ENCODE measurements around the gene THRB.

Gene THRB

GRCh38 chr3:24224666-24225384, 269.8 kb downstream of the THRB start:
- DNase-seq (ENCODE audit: low read depth): no peak
- H3K4me3 ChIP-seq (ENCODE audit: low read depth, low read length): no peak overlapping the region
- no peak for TF ChIP-seq MYC (IDR thresholded peaks at IDR 0.05; ENCODE audit: low read depth, low read length)
- TF ChIP-seq, protein P1, sequence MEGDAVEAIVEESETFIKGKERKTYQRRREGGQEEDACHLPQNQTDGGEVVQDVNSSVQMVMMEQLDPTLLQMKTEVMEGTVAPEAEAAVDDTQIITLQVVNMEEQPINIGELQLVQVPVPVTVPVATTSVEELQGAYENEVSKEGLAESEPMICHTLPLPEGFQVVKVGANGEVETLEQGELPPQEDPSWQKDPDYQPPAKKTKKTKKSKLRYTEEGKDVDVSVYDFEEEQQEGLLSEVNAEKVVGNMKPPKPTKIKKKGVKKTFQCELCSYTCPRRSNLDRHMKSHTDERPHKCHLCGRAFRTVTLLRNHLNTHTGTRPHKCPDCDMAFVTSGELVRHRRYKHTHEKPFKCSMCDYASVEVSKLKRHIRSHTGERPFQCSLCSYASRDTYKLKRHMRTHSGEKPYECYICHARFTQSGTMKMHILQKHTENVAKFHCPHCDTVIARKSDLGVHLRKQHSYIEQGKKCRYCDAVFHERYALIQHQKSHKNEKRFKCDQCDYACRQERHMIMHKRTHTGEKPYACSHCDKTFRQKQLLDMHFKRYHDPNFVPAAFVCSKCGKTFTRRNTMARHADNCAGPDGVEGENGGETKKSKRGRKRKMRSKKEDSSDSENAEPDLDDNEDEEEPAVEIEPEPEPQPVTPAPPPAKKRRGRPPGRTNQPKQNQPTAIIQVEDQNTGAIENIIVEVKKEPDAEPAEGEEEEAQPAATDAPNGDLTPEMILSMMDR (IDR thresholded peaks at IDR 0.05; ENCODE audit: low read depth, low read length): no peak
- TF ChIP-seq POLR2A (IDR thresholded peaks at IDR 0.05; ENCODE audit: extremely low read depth, insufficient read length): no peak
- TF ChIP-seq, protein P2, sequence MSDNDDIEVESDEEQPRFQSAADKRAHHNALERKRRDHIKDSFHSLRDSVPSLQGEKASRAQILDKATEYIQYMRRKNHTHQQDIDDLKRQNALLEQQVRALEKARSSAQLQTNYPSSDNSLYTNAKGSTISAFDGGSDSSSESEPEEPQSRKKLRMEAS (IDR thresholded peaks at IDR 0.05; ENCODE audit: low read depth, low read length): no peak

DNA sequence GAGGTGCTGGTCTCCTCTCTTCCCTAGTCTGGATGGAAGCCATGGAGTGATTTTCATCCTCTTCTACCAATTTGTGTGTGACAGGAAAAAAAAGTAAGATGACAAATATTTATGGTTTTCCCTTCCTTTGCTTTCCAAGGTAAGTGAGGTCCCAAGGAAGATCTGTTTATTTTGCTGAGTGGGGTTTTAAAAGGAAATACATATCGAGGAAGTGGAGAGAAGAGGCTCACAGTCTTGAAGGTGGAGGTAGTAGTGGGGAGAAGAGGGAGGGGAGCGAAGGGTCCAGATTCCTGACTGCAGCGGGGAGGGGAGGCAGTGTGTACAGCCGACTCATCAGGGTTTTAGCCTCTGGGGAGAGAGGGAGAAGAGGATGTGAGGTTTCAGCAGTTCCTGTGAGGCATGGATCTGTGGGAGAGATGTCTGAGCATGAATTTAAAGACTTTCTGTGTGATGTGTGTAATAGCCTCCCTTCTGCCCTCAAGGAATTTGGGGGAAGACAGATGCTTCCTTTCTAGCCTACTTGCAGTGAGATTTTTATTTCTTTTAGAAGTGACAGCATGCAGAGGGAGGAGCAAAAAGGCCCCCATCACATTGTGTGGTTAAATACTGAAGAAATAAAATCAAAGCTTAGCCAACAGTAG, 272.4 kb downstream of the THRB start:
- no peak overlapping the region for H3K4me3 ChIP-seq (ENCODE audit: low read depth, low read length)
- no peak for TF ChIP-seq POLR2A (IDR thresholded peaks at IDR 0.05; ENCODE audit: extremely low read depth, insufficient read length)
- TF ChIP-seq, protein P1 (IDR thresholded peaks at IDR 0.05; ENCODE audit: low read depth, low read length): no peak
- DNase-seq (ENCODE audit: low read depth): no peak

GRCh38 chr3:24220859-24221657, 273.6 kb downstream of the THRB start:
- TF ChIP-seq, protein P2 (IDR thresholded peaks at IDR 0.05; ENCODE audit: low read depth, low read length): no peak
- TF ChIP-seq, protein P1 (IDR thresholded peaks at IDR 0.05; ENCODE audit: low read depth, low read length): no peak
- TF ChIP-seq MYC (IDR thresholded peaks at IDR 0.05; ENCODE audit: low read depth, low read length): no peak
- TF ChIP-seq POLR2A (IDR thresholded peaks at IDR 0.05; ENCODE audit: extremely low read depth, insufficient read length): no peak
- H3K4me3 ChIP-seq (ENCODE audit: low read depth, low read length): no peak overlapping the region
- no peak for DNase-seq (ENCODE audit: low read depth)

DNA sequence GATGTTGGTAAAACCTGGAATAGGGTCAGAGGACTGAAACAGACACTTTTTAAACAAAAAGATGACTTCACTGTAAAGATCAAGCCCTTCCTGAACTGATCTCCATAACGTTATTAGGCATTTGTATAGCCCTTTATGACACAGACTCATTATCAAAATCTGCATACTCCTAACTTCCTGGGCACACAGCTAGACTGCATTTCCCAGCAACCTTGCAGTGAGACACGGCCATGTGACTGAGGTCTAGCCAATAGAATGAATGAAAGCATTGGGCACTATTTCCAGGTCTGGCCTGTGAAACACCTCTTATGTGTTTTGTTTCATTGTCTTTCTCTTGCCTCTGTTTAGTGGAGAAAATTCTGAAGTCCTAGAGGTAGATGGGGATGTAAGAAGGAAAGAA, 279.1 kb downstream of the THRB start:
- H3K4me3 ChIP-seq (ENCODE audit: low read depth, low read length): no peak overlapping the region
- TF ChIP-seq, protein P2 (IDR thresholded peaks at IDR 0.05; ENCODE audit: low read depth, low read length): no peak
- TF ChIP-seq MYC (IDR thresholded peaks at IDR 0.05; ENCODE audit: low read depth, low read length) (no peak), POLR2A (IDR thresholded peaks at IDR 0.05; ENCODE audit: extremely low read depth, insufficient read length) (no peak)
- TF ChIP-seq, protein P1 (IDR thresholded peaks at IDR 0.05; ENCODE audit: low read depth, low read length): no peak
- DNase-seq (ENCODE audit: low read depth): no peak

DNA sequence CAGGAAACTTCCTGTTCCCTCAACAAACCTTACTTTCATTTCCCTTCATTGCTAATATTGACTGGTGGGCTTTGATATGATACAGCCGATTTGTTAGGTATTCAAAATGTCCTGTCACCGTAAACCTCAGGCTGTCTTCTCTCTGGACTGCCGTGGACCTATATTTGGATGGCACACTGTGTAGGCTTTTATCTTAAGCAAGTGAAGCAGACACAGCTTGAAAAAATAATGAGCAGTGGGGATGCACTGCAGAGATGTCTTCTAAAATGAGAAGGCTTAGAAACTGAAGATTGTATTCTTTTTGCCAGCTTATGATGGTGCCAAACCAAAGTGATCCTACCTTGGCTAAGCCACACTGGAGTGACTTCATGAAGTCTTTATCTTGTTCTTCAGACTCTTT, 283.3 kb downstream of the THRB start:
- no peak overlapping the region for H3K4me3 ChIP-seq (ENCODE audit: low read depth, low read length)
- DNase-seq (ENCODE audit: low read depth): no peak
- no peak for TF ChIP-seq MYC (IDR thresholded peaks at IDR 0.05; ENCODE audit: low read depth, low read length)
- TF ChIP-seq, protein P2 (IDR thresholded peaks at IDR 0.05; ENCODE audit: low read depth, low read length): no peak
- no peak for TF ChIP-seq POLR2A (IDR thresholded peaks at IDR 0.05; ENCODE audit: extremely low read depth, insufficient read length)
- TF ChIP-seq, protein P1 (IDR thresholded peaks at IDR 0.05; ENCODE audit: low read depth, low read length): no peak
